Ovary (tissue), 3 donors: ENCODE results near the gene TNRC6A.

Experiments used
- CTCF ChIP-seq, 3 donors: fragments of 450-650 bp in 2 of 3; fragments of 200-600 bp in 1 of 3; IDR thresholded peaks; one replicate each; pipeline versions ENCODE4 v1.5.1 to v1.8.0; 2016 to 2022; ENCODE audit warnings: antibody characterized with exemption in 3 of 3, mild to moderate bottlenecking in 1 of 3
- POLR2A ChIP-seq: fragments of 450-650 bp; IDR thresholded peaks from one replicate; pipeline ENCODE4 v1.6.1; 2017; ENCODE audit warnings: antibody characterized with exemption, mild to moderate bottlenecking, moderate library complexity
- donor health status: DM: no; HTN: no; CAD: no.

- TF ChIP-seq POLR2A (no peak), CTCF (IDR thresholded peaks at IDR 0.05) (no peak)
These were observed 122.8 kb downstream of the TNRC6A start for GRCh38 chr16:24852281-24852721.
